ENCODE data around the gene ODF2L.

- TF ChIP-seq CTCF (conservative IDR thresholded peaks at IDR 0.05) (no peak), EZH2 (IDR thresholded peaks at IDR 0.05; ENCODE audit: low read depth) (no peak)
Observed at GRCh38 chr1:86435327-86435726, 39.2 kb upstream of the ODF2L start.

Data from PC-9 (cell line).